Mucosa of gallbladder (tissue), 1 donor: ENCODE measurements around the gene DPCD. TPM values are rescaled to one million over a fixed set of nuclear protein-coding genes. Genes with fewer than 3 reads are reported as not detected.

Experiments used
- total RNA-seq: library from RNA; stranded (reverse); gene quantifications from one replicate; pipeline ENCODE4 v1.2.1, GENCODE V29; 2021
- donor health status: DM: no; HTN: no; CAD: no.

Gene DPCD
- total RNA-seq, 1 donor from 2014 or later = 26.8 TPM

Other genes starting within 250 kb of the DPCD start
- gene BTRC, start 234.2 kb upstream of the DPCD start, total RNA-seq = 31.0 TPM
- gene POLL, start 64 bp upstream of the DPCD start, total RNA-seq = 45.7 TPM
- 65.0 TPM for gene FBXW4, start 106.8 kb downstream of the DPCD start, total RNA-seq
- gene FGF8, start 187.8 kb downstream of the DPCD start, total RNA-seq = not detected
- gene NPM3, start 195.1 kb downstream of the DPCD start, total RNA-seq = 17.7 TPM
- 104 TPM for gene OGA, start 230.1 kb downstream of the DPCD start, total RNA-seq